ENCODE measurements around the gene NRTN. TPM values are rescaled to one million over a fixed set of nuclear protein-coding genes. Genes with fewer than 3 reads are reported as not detected.

The NRTN gene
- total RNA-seq, 2 experiments from 2014 or later: 0.38 to 0.42 TPM

- CTCF ChIA-PET: interaction anchor here (0.5 to 1.2 kb wide), 7 partner anchors 12 to 211 kb away, joined by 3 to 5 read pairs (median 3); no protein-coding TSS in a partner anchor
- intact Hi-C loops (cut with micrococcal nuclease): no loop called here
- no peak for DNase-seq
- Mint-ChIP-seq H3K4me1 (ENCODE audit: low read depth) (peaks cover 21% of the 10 kb centered on the region), H3K4me3 (no peak overlapping the region), H3K27ac (no peak overlapping the region), H3K27me3 (ENCODE audit: low read depth) (peaks cover 9% of the 10 kb centered on the region), H3K36me3 (ENCODE audit: low read depth) (no peaks in the 10 kb centered on the region), H3K9me3 (no peaks in the 10 kb centered on the region)
Measured at GRCh38 chr19:5806905-5807304, 2.0 kb downstream of the NRTN start.

- no peak for DNase-seq
- Mint-ChIP-seq H3K4me3 (no peak overlapping the region), H3K36me3 (ENCODE audit: low read depth) (no peaks in the 10 kb centered on the region), H3K27me3 (ENCODE audit: low read depth) (peaks cover 7% of the 10 kb centered on the region), H3K27ac (no peak overlapping the region), H3K4me1 (ENCODE audit: low read depth) (peaks cover 12% of the 10 kb centered on the region), H3K9me3 (no peaks in the 10 kb centered on the region)
- intact Hi-C loops (cut with micrococcal nuclease): no loop called here
- CTCF ChIA-PET: interaction anchor here (0.5 to 0.9 kb wide), 3 partner anchors 11 to 118 kb away, joined by 3 to 4 read pairs (median 3); partner anchors contain the start of gene RPL36
Measured at GRCh38 chr19:5808120-5808816, 3.4 kb downstream of the NRTN start.

GRCh38 chr19:5809053-5809452 is 4.2 kb downstream of the NRTN start:
- Mint-ChIP-seq H3K9me3 (no peaks in the 10 kb centered on the region), H3K27me3 (ENCODE audit: low read depth) (peaks cover 5% of the 10 kb centered on the region), H3K27ac (no peak overlapping the region), H3K36me3 (ENCODE audit: low read depth) (no peaks in the 10 kb centered on the region), H3K4me3 (no peak overlapping the region), H3K4me1 (ENCODE audit: low read depth) (peaks cover 6% of the 10 kb centered on the region)
- no peak for DNase-seq
- CTCF ChIA-PET: interaction anchor here (0.7 to 0.9 kb wide), 4 partner anchors 94 to 213 kb away, joined by 3 to 5 read pairs (median 3); partner anchors contain the start of gene RPL36
- intact Hi-C loops (cut with micrococcal nuclease): no loop called here

- CTCF ChIA-PET: interaction anchor here (0.8 to 0.9 kb wide), 3 partner anchors 93 to 213 kb away, joined by 3 to 5 read pairs (median 3); partner anchors contain the start of gene RPL36
- Mint-ChIP-seq H3K36me3 (ENCODE audit: low read depth) (no peaks in the 10 kb centered on the region), H3K27me3 (ENCODE audit: low read depth) (peaks cover 2% of the 10 kb centered on the region), H3K4me1 (ENCODE audit: low read depth) (peaks cover 2% of the 10 kb centered on the region), H3K27ac (no peak overlapping the region), H3K9me3 (no peaks in the 10 kb centered on the region), H3K4me3 (no peak overlapping the region)
- intact Hi-C loops (cut with micrococcal nuclease): no loop called here
- DNase-seq: no peak
Measured at GRCh38 chr19:5809469-5809868, 4.6 kb downstream of the NRTN start.

DNA sequence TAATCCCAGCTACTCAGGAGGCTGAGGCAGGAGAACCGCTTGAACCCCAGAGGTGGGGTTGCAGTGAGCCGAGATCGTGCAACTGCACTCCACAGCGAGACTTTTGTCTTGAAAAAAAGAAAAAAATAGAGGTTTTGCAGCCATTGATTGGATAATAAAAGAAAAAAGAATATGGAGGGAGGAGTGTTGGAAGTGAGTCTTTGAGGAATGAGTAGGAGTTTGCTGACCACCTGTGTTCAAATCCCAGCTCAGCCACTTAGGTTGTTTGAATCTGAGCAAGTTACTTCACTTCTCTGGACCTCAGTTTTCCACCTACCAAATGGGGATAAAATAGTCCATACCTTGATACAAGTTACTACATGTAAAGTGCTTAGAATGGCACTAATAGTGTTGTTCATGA is 6.2 kb downstream of the NRTN start:
- DNase-seq: no peak
- H3K36me3 Mint-ChIP-seq (ENCODE audit: low read depth): no peaks in the 10 kb centered on the region
- H3K27me3 Mint-ChIP-seq (ENCODE audit: low read depth): no peaks in the 10 kb centered on the region
- H3K4me1 Mint-ChIP-seq (ENCODE audit: low read depth): no peaks in the 10 kb centered on the region
- H3K27ac Mint-ChIP-seq: no peak overlapping the region
- intact Hi-C loops (cut with micrococcal nuclease): no loop called here
- H3K4me3 Mint-ChIP-seq: no peak overlapping the region
- CTCF ChIA-PET: interaction anchor here (0.6 to 0.9 kb wide), 2 partner anchors 131 to 157 kb away, joined by 3 to 5 read pairs; no protein-coding TSS in a partner anchor
- H3K9me3 Mint-ChIP-seq: no peaks in the 10 kb centered on the region

- CTCF ChIA-PET: no interaction called here
- Mint-ChIP-seq H3K27me3 (ENCODE audit: low read depth) (no peaks in the 10 kb centered on the region), H3K36me3 (ENCODE audit: low read depth) (no peaks in the 10 kb centered on the region), H3K9me3 (no peaks in the 10 kb centered on the region), H3K4me1 (ENCODE audit: low read depth) (no peaks in the 10 kb centered on the region), H3K4me3 (no peak overlapping the region), H3K27ac (no peak overlapping the region)
- intact Hi-C loops (cut with micrococcal nuclease): no loop called here
- no peak for DNase-seq
Measured at GRCh38 chr19:5814123-5814851, 9.4 kb downstream of the NRTN start.

DNA sequence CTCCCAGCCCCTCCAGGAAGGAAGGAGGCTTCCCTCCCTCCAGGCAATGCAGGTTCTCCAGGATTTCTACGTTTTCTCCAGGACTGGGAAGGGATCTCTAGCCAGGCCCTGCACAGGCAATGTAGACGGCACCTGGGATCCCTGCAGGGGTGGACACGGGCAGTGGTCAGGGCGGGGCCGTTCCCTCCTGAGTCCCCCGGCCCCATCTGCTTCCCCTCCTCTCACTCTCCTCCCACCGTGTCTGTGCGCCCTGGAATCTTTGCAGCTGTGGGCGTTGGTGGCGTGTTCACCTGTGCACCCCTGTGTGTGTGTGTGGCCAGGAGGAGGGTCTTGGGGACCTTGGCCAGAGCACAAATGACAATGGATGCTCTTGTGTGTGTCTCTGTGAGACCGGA is 10.0 kb downstream of the NRTN start:
- intact Hi-C loops (cut with micrococcal nuclease): no loop called here
- Mint-ChIP-seq H3K27me3 (ENCODE audit: low read depth) (no peaks in the 10 kb centered on the region), H3K27ac (no peak overlapping the region), H3K4me3 (no peak overlapping the region), H3K4me1 (ENCODE audit: low read depth) (no peaks in the 10 kb centered on the region), H3K36me3 (ENCODE audit: low read depth) (no peaks in the 10 kb centered on the region), H3K9me3 (no peaks in the 10 kb centered on the region)
- CTCF ChIA-PET: no interaction called here
- no peak for DNase-seq

DNA sequence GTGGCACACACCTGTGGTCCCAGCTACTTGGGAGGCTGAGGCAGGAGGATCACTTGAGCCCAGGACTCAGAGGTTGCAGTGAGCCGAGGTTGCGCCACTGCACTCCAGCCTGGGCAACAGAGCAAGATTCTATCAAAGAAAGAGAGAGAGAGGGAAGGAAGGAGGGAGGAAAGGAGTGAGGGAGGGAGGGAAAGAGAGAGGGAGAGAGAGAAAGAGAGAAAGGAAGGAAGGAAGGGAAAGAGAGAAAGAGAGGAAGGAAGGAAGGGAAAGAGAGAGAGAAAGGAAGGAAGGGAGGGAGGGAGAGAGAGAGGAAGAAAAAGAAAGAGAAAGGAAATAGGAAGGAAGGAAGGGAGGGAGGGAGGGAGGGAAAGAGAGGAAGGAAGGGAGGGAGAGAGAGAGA is 12.4 kb downstream of the NRTN start:
- Mint-ChIP-seq H3K27ac (no peak overlapping the region), H3K27me3 (ENCODE audit: low read depth) (no peaks in the 10 kb centered on the region), H3K4me3 (no peak overlapping the region), H3K9me3 (no peaks in the 10 kb centered on the region), H3K36me3 (ENCODE audit: low read depth) (no peaks in the 10 kb centered on the region), H3K4me1 (ENCODE audit: low read depth) (no peaks in the 10 kb centered on the region)
- CTCF ChIA-PET: no interaction called here
- DNase-seq: no peak
- intact Hi-C loops (cut with micrococcal nuclease): no loop called here

GRCh38 chr19:5818594-5818993 is 13.7 kb downstream of the NRTN start:
- CTCF ChIA-PET: interaction anchor here (0.5 to 1.2 kb wide), 2 partner anchors 9 to 478 kb away, joined by 3 to 4 read pairs; no protein-coding TSS in a partner anchor
- no peak for DNase-seq
- intact Hi-C loops (cut with micrococcal nuclease): no loop called here
- H3K4me1 Mint-ChIP-seq (ENCODE audit: low read depth): no peaks in the 10 kb centered on the region
- H3K27ac Mint-ChIP-seq: no peak overlapping the region
- no peaks in the 10 kb centered on the region for H3K27me3 Mint-ChIP-seq (ENCODE audit: low read depth)
- no peaks in the 10 kb centered on the region for H3K36me3 Mint-ChIP-seq (ENCODE audit: low read depth)
- no peaks in the 10 kb centered on the region for H3K9me3 Mint-ChIP-seq
- no peak overlapping the region for H3K4me3 Mint-ChIP-seq

DNA sequence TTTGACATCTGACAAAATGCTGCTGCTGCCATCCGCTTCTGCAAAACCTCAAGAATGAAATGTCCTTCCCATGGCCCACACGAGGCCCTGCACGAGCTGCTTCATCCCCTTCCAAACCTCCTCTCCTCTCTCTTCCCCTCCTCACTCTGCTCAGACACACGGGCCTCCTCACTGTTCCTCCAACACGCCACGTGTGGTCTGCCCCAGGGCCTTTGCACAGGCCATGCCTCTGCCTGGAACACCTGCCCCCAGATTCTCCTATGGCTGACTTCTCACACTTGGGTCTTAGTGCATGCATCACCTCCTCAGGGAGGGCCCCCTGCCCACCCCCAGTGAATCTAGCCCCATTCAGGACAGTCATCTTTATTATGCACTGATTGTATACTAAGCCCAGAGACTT is 15.9 kb downstream of the NRTN start:
- CTCF ChIA-PET: interaction anchor here (1.0 kb wide), 1 partner anchor 14 kb away, joined by 3 read pairs; no protein-coding TSS in a partner anchor
- intact Hi-C loops (cut with micrococcal nuclease): no loop called here
- Mint-ChIP-seq H3K9me3 (no peaks in the 10 kb centered on the region), H3K27ac (no peak overlapping the region), H3K4me1 (ENCODE audit: low read depth) (no peaks in the 10 kb centered on the region), H3K4me3 (no peak overlapping the region), H3K36me3 (ENCODE audit: low read depth) (no peaks in the 10 kb centered on the region), H3K27me3 (ENCODE audit: low read depth) (no peaks in the 10 kb centered on the region)
- no peak for DNase-seq

- CTCF ChIA-PET: interaction anchor here (1.1 kb wide), 1 partner anchor 18 kb away, joined by 6 read pairs; no protein-coding TSS in a partner anchor
- intact Hi-C loops (cut with micrococcal nuclease): no loop called here
- no peaks in the 10 kb centered on the region for H3K27me3 Mint-ChIP-seq (ENCODE audit: low read depth)
- peaks cover 1% of the 10 kb centered on the region for H3K4me1 Mint-ChIP-seq (ENCODE audit: low read depth)
- no peaks in the 10 kb centered on the region for H3K9me3 Mint-ChIP-seq
- H3K4me3 Mint-ChIP-seq: no peak overlapping the region
- H3K27ac Mint-ChIP-seq: no peak overlapping the region
- DNase-seq: no peak
- no peaks in the 10 kb centered on the region for H3K36me3 Mint-ChIP-seq (ENCODE audit: low read depth)
Measured at GRCh38 chr19:5821521-5822180, 16.8 kb downstream of the NRTN start.

DNA sequence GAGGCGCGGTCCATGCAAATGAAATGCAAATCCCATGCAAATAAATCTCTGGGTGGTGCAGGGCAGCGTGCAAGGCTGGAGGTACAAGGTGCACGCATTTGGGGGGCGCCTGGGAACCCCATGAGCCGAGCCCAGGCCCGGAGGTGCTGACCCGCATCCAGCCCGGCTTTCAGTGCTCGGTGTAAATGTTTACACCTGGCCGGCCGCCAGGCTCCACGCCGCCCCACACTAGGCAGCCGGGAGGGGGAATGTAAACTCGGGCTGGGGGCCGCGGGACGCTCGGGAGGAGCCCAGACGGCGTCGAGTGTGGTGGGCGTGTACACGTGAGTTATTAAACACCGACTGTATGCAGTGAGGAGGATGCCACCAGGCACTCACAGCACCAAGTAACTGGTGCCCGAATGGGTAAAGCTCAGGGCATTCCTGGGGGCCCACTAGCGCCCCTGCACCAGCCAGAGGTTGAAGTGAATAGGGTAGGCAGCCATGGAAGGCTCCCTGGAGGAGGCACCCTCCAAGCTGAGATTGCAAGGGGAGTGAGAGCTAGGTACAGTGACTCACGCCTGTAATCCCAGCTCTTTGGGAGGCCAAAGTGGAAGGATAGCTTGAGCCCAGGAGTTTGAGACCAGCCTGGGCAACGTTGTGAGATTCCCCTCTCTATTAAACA is 17.4 kb downstream of the NRTN start:
- Mint-ChIP-seq H3K27me3 (ENCODE audit: low read depth) (no peaks in the 10 kb centered on the region), H3K27ac (no peak overlapping the region), H3K4me1 (ENCODE audit: low read depth) (peaks cover 8% of the 10 kb centered on the region), H3K4me3 (no peak overlapping the region), H3K36me3 (ENCODE audit: low read depth) (no peaks in the 10 kb centered on the region), H3K9me3 (no peaks in the 10 kb centered on the region)
- intact Hi-C loops (cut with micrococcal nuclease): no loop called here
- CTCF ChIA-PET: interaction anchor here (1.1 kb wide), 1 partner anchor 18 kb away, joined by 6 read pairs; no protein-coding TSS in a partner anchor
- DNase-seq: no peak

Data from activated naive CD4-positive, alpha-beta T cell treated with anti-CD3 and anti-CD28 coated beads for 36 hours (primary cell).